ENCODE data around the gene CD22.

Gene CD22

GRCh38 chr19:35328851-35329285, at the start of gene CD22:
CD22 (plus strand) TSS chr19:35329187; CDS start chr19:35332041, 2,854 bp downstream.
- Histone ChIP-seq H2AFZ (ENCODE audit: low read depth, low read length, severe bottlenecking) (no peak within 1 kb of the TSS), H3K36me3 (ENCODE audit: low read length) (peaks cover 16% of the 10 kb centered on the region), H3K27me3 (ENCODE audit: low read length) (no peaks in the 10 kb centered on the region), H3F3A (ENCODE audit: insufficient read depth) (peaks cover 49% of the 10 kb centered on the region), H3K4me2 (ENCODE audit: low read depth, low read length, poor library complexity, severe bottlenecking) (peak within 1 kb of the TSS; percentile 94), H3K9me3 (ENCODE audit: insufficient read depth, low read length) (no peaks in the 10 kb centered on the region), H3K9ac (ENCODE audit: low read length) (peak within 1 kb of the TSS; percentile 96), H3K9me2 (replicated peaks; ENCODE audit: insufficient read depth, low read length) (no peaks in the 10 kb centered on the region), H3K4me3 (ENCODE audit: insufficient read depth, low read length, poor library complexity, severe bottlenecking) (peak within 1 kb of the TSS; percentile 89), H4K20me1 (ENCODE audit: low read depth, low read length) (peaks cover 2% of the 10 kb centered on the region; the same call in 1 of the 2 replicates), H3K79me2 (ENCODE audit: insufficient read depth, low read length) (peaks cover 45% of the 10 kb centered on the region), H3K27ac (ENCODE audit: low read depth, low read length) (peak within 1 kb of the TSS; percentile 96)
- TF ChIP-seq EZH2phosphoT487 (conservative IDR thresholded peaks at IDR 0.05; ENCODE audit: low read length) (no peak), CTCF (IDR thresholded peaks at IDR 0.05; ENCODE audit: insufficient read depth, low read length, poor library complexity, severe bottlenecking) (no peak)

GRCh38 chr19:35279374-35279773, 49.6 kb upstream of the CD22 start:
- no peaks in the 10 kb centered on the region for H4K20me1 ChIP-seq (ENCODE audit: low read depth, low read length)
- H3F3A ChIP-seq (ENCODE audit: insufficient read depth), result no peaks in the 10 kb centered on the region
- H3K9ac ChIP-seq (ENCODE audit: low read length), result no peak overlapping the region
- H3K36me3 ChIP-seq (ENCODE audit: low read length), result 0 out of 2 replicates have a peak, but pooled peaks cover 3% of the 10 kb centered on the region
- TF ChIP-seq EZH2phosphoT487 (conservative IDR thresholded peaks at IDR 0.05; ENCODE audit: low read length) (no peak), CTCF (IDR thresholded peaks at IDR 0.05; ENCODE audit: insufficient read depth, low read length, poor library complexity, severe bottlenecking) (no peak)
- H3K27me3 ChIP-seq (ENCODE audit: low read length), result no peaks in the 10 kb centered on the region
- no peak overlapping the region for H3K27ac ChIP-seq (ENCODE audit: low read depth, low read length)
- no peaks in the 10 kb centered on the region for H3K9me2 ChIP-seq (replicated peaks; ENCODE audit: insufficient read depth, low read length)
- no peaks in the 10 kb centered on the region for H3K9me3 ChIP-seq (ENCODE audit: insufficient read depth, low read length)
- H3K79me2 ChIP-seq (ENCODE audit: insufficient read depth, low read length), result no peaks in the 10 kb centered on the region
- no peak overlapping the region for H3K4me2 ChIP-seq (ENCODE audit: low read depth, low read length, poor library complexity, severe bottlenecking)
- H2AFZ ChIP-seq (ENCODE audit: low read depth, low read length, severe bottlenecking), result no peak overlapping the region
- H3K4me3 ChIP-seq (ENCODE audit: insufficient read depth, low read length, poor library complexity, severe bottlenecking), result no peak overlapping the region

GRCh38 chr19:35279985-35280821, 48.8 kb upstream of the CD22 start:
- Histone ChIP-seq H4K20me1 (ENCODE audit: low read depth, low read length) (no peaks in the 10 kb centered on the region), H2AFZ (ENCODE audit: low read depth, low read length, severe bottlenecking) (no peak overlapping the region), H3F3A (ENCODE audit: insufficient read depth) (no peaks in the 10 kb centered on the region), H3K4me3 (ENCODE audit: insufficient read depth, low read length, poor library complexity, severe bottlenecking) (no peak overlapping the region), H3K27ac (ENCODE audit: low read depth, low read length) (no peak overlapping the region), H3K9ac (ENCODE audit: low read length) (no peak overlapping the region), H3K9me2 (replicated peaks; ENCODE audit: insufficient read depth, low read length) (no peaks in the 10 kb centered on the region), H3K36me3 (ENCODE audit: low read length) (0 out of 2 replicates have a peak, but pooled peaks cover 3% of the 10 kb centered on the region), H3K9me3 (ENCODE audit: insufficient read depth, low read length) (no peaks in the 10 kb centered on the region), H3K79me2 (ENCODE audit: insufficient read depth, low read length) (no peaks in the 10 kb centered on the region), H3K4me2 (ENCODE audit: low read depth, low read length, poor library complexity, severe bottlenecking) (no peak overlapping the region), H3K27me3 (ENCODE audit: low read length) (no peaks in the 10 kb centered on the region)
- no peak for TF ChIP-seq CTCF (IDR thresholded peaks at IDR 0.05; ENCODE audit: insufficient read depth, low read length, poor library complexity, severe bottlenecking)

All from SU-DHL-6 (cell line).